Suprapubic skin (tissue), 3 donors: ENCODE results near the gene TCP11L2.

Experiments used
- CTCF ChIP-seq, 2 donors: fragments of 200-600 bp in 1 of 2; fragments of 450-650 bp in 1 of 2; sonication (generic) in 1 of 2; IDR thresholded peaks; one replicate each; pipeline ENCODE4 v1.5.1; 2016 to 2019; ENCODE audit warnings: antibody characterized with exemption in 2 of 2, mild to moderate bottlenecking in 1 of 2, moderate library complexity in 1 of 2
- POLR2A ChIP-seq, 2 donors: fragments of 450-650 bp; IDR thresholded peaks; one replicate each; pipeline ENCODE4 v1.6.1; 2017; ENCODE audit warnings: antibody characterized with exemption in 2 of 2, mild to moderate bottlenecking in 2 of 2, moderate library complexity in 2 of 2

- TF ChIP-seq CTCF (IDR thresholded peaks at IDR 0.05) (no peak), POLR2A (IDR thresholded peaks at IDR 0.05) (no peak)
These were observed 35.0 kb upstream of the TCP11L2 start for GRCh38 chr12:106267535-106267934.
